A673 (cell line): Measurements from ENCODE around the gene GNAZ. TPM values are rescaled to one million over a fixed set of nuclear protein-coding genes. Genes with fewer than 3 reads are reported as not detected.

Source experiments
- BruUV-seq: library from RNA; stranded (reverse); fragments of 400-500 nt; replicated peaks from 2 replicates; lab custom pipeline; 2021; lab: Mats Ljungman, UMichigan
- CTCF ChIA-PET: fragments of 300-600 bp; sonication (Branson Sonifier 250); formaldehyde crosslinking; loops from one replicate; lab custom pipeline; 2022; ENCODE audit warnings: antibody characterized with exemption; lab: Charles Lee
- POLR2A ChIA-PET: fragments of 300-600 bp; sonication (Branson Sonifier 250); formaldehyde crosslinking; loops from one replicate; lab custom pipeline; 2022; ENCODE audit warnings: antibody characterized with exemption; ENCODE audit not compliant: low non-redundant PET; lab: Charles Lee
- DNase-seq: peaks from one replicate; pipeline ENCODE4 v3.0.0-alpha.2; 2015; ENCODE audit warnings: low spot score
- H3K27ac ChIP-seq: fragments of 200-600 bp; sonication (generic); 2 replicates; pipeline ENCODE4 v1.5.1; 2016; ENCODE audit warnings: mixed run types, low read depth, mild to moderate bottlenecking, mixed read lengths, antibody characterized with exemption, low read length; ENCODE audit not compliant: poor library complexity, severe bottlenecking
- H3K27me3 ChIP-seq: fragments of 200-600 bp; sonication (generic); replicated peaks from 2 replicates; pipeline ENCODE4 v1.6.1; 2017; ENCODE audit warnings: mixed run types, low read depth, mild to moderate bottlenecking, mixed read lengths, antibody characterized with exemption, low read length; ENCODE audit not compliant: insufficient read depth, poor library complexity
- H3K36me3 ChIP-seq: fragments of 200-600 bp; sonication (generic); 2 replicates; pipeline ENCODE4 v1.6.1; 2016; ENCODE audit warnings: mixed run types, mild to moderate bottlenecking, mixed read lengths, antibody characterized with exemption, low read length; ENCODE audit not compliant: insufficient read depth, poor library complexity, severe bottlenecking
- H3K4me1 ChIP-seq: fragments of 200-600 bp; sonication (generic); 2 replicates; pipeline ENCODE4 v1.6.1; 2017; ENCODE audit warnings: mixed run types, mild to moderate bottlenecking, mixed read lengths, antibody characterized with exemption, low read length; ENCODE audit not compliant: insufficient read depth, poor library complexity, severe bottlenecking
- H3K4me3 ChIP-seq: fragments of 200-600 bp; sonication (generic); 2 replicates; pipeline ENCODE4 v1.5.1; 2016; ENCODE audit warnings: low read depth, mixed run types, mild to moderate bottlenecking, mixed read lengths, low read length; ENCODE audit not compliant: poor library complexity, severe bottlenecking
- H3K9me3 ChIP-seq: fragments of 200-600 bp; sonication (generic); 2 replicates; pipeline ENCODE4 v1.6.1; 2016; ENCODE audit warnings: mixed run types, low read depth, mild to moderate bottlenecking, mixed read lengths, antibody characterized with exemption, low read length; ENCODE audit not compliant: poor library complexity, severe bottlenecking
- CTCF ChIP-seq: fragments of 300-800, 200-600 bp; sonication (generic); conservative IDR thresholded peaks from 2 replicates; pipeline ENCODE4 v1.5.1; 2017; ENCODE audit warnings: low read depth, mild to moderate bottlenecking, antibody characterized with exemption, low read length, moderate library complexity, mixed read lengths
- EZH2 ChIP-seq: fragments of 200-600 bp; sonication (generic); IDR thresholded peaks from 2 replicates; pipeline ENCODE4 v1.6.1; 2017; ENCODE audit warnings: borderline replicate concordance, low read depth, mild to moderate bottlenecking, mixed read lengths, antibody characterized with exemption, low read length; ENCODE audit not compliant: poor library complexity, severe bottlenecking
- intact Hi-C: fragments of 100-400 bp; cut with micrococcal nuclease; formaldehyde crosslinking; loops from one replicate; pipeline ENCODE4 v1.10.0; 2022; ENCODE audit not compliant: unreplicated experiment
- total RNA-seq: library from RNA; stranded (reverse); gene quantifications from 2 replicates; pipeline ENCODE4 v1.2.3, GENCODE V29; 2021

GNAZ gene
- total RNA-seq, 1 experiment from 2014 or later, result 5.1 TPM

- Histone ChIP-seq H3K9me3 (no peaks in the 10 kb centered on the region), H3K27ac (no peak overlapping the region), H3K36me3 (no peaks in the 10 kb centered on the region), H3K4me3 (no peak overlapping the region), H3K27me3 (no peaks in the 10 kb centered on the region), H3K4me1 (no peaks in the 10 kb centered on the region)
- no peak for DNase-seq
- intact Hi-C loops, result no loop called here
- ChIA-PET CTCF (no interaction called here), POLR2A (no interaction called here)
- no TSS peak for BruUV-seq
- no peak for TF ChIP-seq CTCF
- TF ChIP-seq EZH2, result no peak
Observed at GRCh38 chr22:23086263-23086662, 15.9 kb downstream of the GNAZ start.

GRCh38 chr22:23086787-23087186, 16.5 kb downstream of the GNAZ start:
- ChIA-PET CTCF (no interaction called here), POLR2A (no interaction called here)
- intact Hi-C loops, result no loop called here
- Histone ChIP-seq H3K4me1 (no peaks in the 10 kb centered on the region), H3K27me3 (no peaks in the 10 kb centered on the region), H3K36me3 (no peaks in the 10 kb centered on the region), H3K4me3 (no peak overlapping the region), H3K9me3 (no peaks in the 10 kb centered on the region), H3K27ac (no peak overlapping the region)
- TF ChIP-seq CTCF, result no peak
- no peak for TF ChIP-seq EZH2
- BruUV-seq, result no TSS peak
- DNase-seq, result no peak

GRCh38 chr22:23088199-23088604, 17.9 kb downstream of the GNAZ start:
- Histone ChIP-seq H3K4me1 (no peaks in the 10 kb centered on the region), H3K36me3 (no peaks in the 10 kb centered on the region), H3K27me3 (no peaks in the 10 kb centered on the region), H3K27ac (no peak overlapping the region), H3K9me3 (no peaks in the 10 kb centered on the region), H3K4me3 (no peak overlapping the region)
- CTCF ChIA-PET, result no interaction called here
- DNase-seq, result no peak
- no TSS peak for BruUV-seq
- POLR2A ChIA-PET, result no interaction called here
- intact Hi-C loops, result no loop called here
- TF ChIP-seq EZH2, result no peak
- TF ChIP-seq CTCF, result no peak
